ENCODE results near the gene CRABP2.
A peak's percentile ranks its signal among the peaks of the same experiment; 100 is the strongest.

- TF ChIP-seq POLR2A (IDR thresholded peaks at IDR 0.05): peak; percentile 58 to 73 (median 73)
- TF ChIP-seq, protein P1, sequence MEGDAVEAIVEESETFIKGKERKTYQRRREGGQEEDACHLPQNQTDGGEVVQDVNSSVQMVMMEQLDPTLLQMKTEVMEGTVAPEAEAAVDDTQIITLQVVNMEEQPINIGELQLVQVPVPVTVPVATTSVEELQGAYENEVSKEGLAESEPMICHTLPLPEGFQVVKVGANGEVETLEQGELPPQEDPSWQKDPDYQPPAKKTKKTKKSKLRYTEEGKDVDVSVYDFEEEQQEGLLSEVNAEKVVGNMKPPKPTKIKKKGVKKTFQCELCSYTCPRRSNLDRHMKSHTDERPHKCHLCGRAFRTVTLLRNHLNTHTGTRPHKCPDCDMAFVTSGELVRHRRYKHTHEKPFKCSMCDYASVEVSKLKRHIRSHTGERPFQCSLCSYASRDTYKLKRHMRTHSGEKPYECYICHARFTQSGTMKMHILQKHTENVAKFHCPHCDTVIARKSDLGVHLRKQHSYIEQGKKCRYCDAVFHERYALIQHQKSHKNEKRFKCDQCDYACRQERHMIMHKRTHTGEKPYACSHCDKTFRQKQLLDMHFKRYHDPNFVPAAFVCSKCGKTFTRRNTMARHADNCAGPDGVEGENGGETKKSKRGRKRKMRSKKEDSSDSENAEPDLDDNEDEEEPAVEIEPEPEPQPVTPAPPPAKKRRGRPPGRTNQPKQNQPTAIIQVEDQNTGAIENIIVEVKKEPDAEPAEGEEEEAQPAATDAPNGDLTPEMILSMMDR (IDR thresholded peaks at IDR 0.05): peak in 4 of 7 experiments; percentile 14 to 36 (median 26)
Measured at GRCh38 chr1:156746728-156747631, 41.6 kb upstream of the CRABP2 start.

Measured in body of pancreas (tissue), 4 donors.